HepG2 (cell line): Measurements from ENCODE around the gene TAS1R3. TPM values are rescaled to one million over a fixed set of nuclear protein-coding genes. Genes with fewer than 3 reads are reported as not detected.
A peak's percentile ranks its signal among the peaks of the same experiment; 100 is the strongest.

Experiments
- AFF4 ChIP-seq: sonication (generic); formaldehyde crosslinking; IDR thresholded peaks from 2 replicates; pipeline ENCODE4 v1.4.0; 2020; ENCODE audit warnings: missing genetic modification reagents
- DPF2 ChIP-seq: sonication (generic); formaldehyde crosslinking; IDR thresholded peaks from 2 replicates; pipeline ENCODE4 v1.4.0; 2020; ENCODE audit warnings: mild to moderate bottlenecking, low read depth, missing genetic modification reagents, borderline replicate concordance
- GTF2F1 ChIP-seq: fragments of 150-350 bp; IDR thresholded peaks from 2 replicates; pipeline ENCODE4 v1.6.1; 2014; ENCODE audit warnings: low read length
- MEIS2 ChIP-seq: sonication (generic); formaldehyde crosslinking; IDR thresholded peaks from 2 replicates; pipeline ENCODE4 v1.9.0; 2021; ENCODE audit warnings: mild to moderate bottlenecking, missing genetic modification reagents
- MNT ChIP-seq: fragments of 450-650 bp; IDR thresholded peaks from 2 replicates; pipeline ENCODE4 v1.6.1; 2016
- NFATC3 ChIP-seq: sonication (generic); formaldehyde crosslinking; IDR thresholded peaks from 2 replicates; pipeline ENCODE4 v1.5.1; 2020; ENCODE audit warnings: mild to moderate bottlenecking, missing genetic modification reagents
- RFXAP ChIP-seq: sonication (generic); formaldehyde crosslinking; IDR thresholded peaks from 2 replicates; pipeline ENCODE4 v1.4.0; 2020; ENCODE audit warnings: missing genetic modification reagents, borderline replicate concordance
- ZBTB49 ChIP-seq: sonication (generic); formaldehyde crosslinking; IDR thresholded peaks from 2 replicates; pipeline ENCODE4 v1.4.0; 2020; ENCODE audit warnings: missing genetic modification reagents, borderline replicate concordance
- ZNF281 ChIP-seq: sonication (generic); formaldehyde crosslinking; IDR thresholded peaks from 2 replicates; pipeline ENCODE4 v1.4.0; 2020; ENCODE audit warnings: missing genetic modification reagents, borderline replicate concordance
- ZNF496 ChIP-seq: sonication (generic); formaldehyde crosslinking; IDR thresholded peaks from 2 replicates; pipeline ENCODE4 v1.8.1; 2023; ENCODE audit warnings: mild to moderate bottlenecking, moderate library complexity, missing genetic modification reagents; ENCODE audit not compliant: insufficient replicate concordance
- ZNF572 ChIP-seq: sonication (generic); formaldehyde crosslinking; IDR thresholded peaks from 2 replicates; pipeline ENCODE4 v1.5.1; 2020; ENCODE audit warnings: mild to moderate bottlenecking, missing genetic modification reagents
- ZNF609 ChIP-seq: sonication (generic); formaldehyde crosslinking; IDR thresholded peaks from 2 replicates; pipeline ENCODE4 v1.4.0; 2020; ENCODE audit warnings: mild to moderate bottlenecking, missing genetic modification reagents, borderline replicate concordance
- polyA plus RNA-seq, 8 experiments: library from polyadenylated mRNA; depleted of rRNA in 3 of 8; stranded (reverse) in 7 of 8; unstranded in 1 of 8; fragments of >200 nt; fragmentation: Illumina TruSeq in 4 of 8; extraction: Trizol in 4 of 8; gene quantifications; 2 replicates each; pipeline versions ENCODE4 v1.2.1 to v1.2.3, GENCODE V29; 2011 to 2016; ENCODE audit warnings: low read depth in 4 of 8, missing spikeins in 1 of 8, mixed read lengths in 1 of 8; ENCODE audit not compliant: insufficient read depth in 1 of 8
- total RNA-seq, 5 experiments: library from RNA; depleted of rRNA; stranded (reverse); fragments of >200 nt; fragmentation: Illumina TruSeq; extraction: Trizol; gene quantifications; 2 replicates each; pipeline ENCODE4 v1.2.3, GENCODE V29; 2016; ENCODE audit warnings: low read depth in 1 of 5

TAS1R3 gene
- total and polyA plus RNA-seq, 2 of the 13 experiments (the other 11 are each of a cell fraction or from before 2014, with no cell fraction given): 0.13 to 0.15 TPM

GRCh38 chr1:1306661-1307260 lies 24.3 kb upstream of the TAS1R3 start (continued):
- no peak; the same call in 1 of the 2 replicates for TF ChIP-seq AFF4 (CRISPR knock-in tag)
- peak; percentile 33; the same call in 1 of the 2 replicates for TF ChIP-seq DPF2 (CRISPR knock-in tag)
- peak; percentile 76 for TF ChIP-seq MNT
- 0 out of 2 replicates have a peak, but pooled peaks have one; percentile 30 for TF ChIP-seq RFXAP (CRISPR knock-in tag)
- TF ChIP-seq ZNF609 (CRISPR knock-in tag): peak; percentile 45; the same call in 1 of the 2 replicates
- TF ChIP-seq ZNF496 (CRISPR knock-in tag): no peak
- no peak for TF ChIP-seq ZNF572 (CRISPR knock-in tag)
- TF ChIP-seq ZNF281 (CRISPR knock-in tag): peak; percentile 29; the same call in 1 of the 2 replicates
- TF ChIP-seq GTF2F1: no peak
- no peak for TF ChIP-seq ZBTB49 (CRISPR knock-in tag)
- no peak for TF ChIP-seq NFATC3 (CRISPR knock-in tag)
- TF ChIP-seq MEIS2: no peak; the same call in 1 of the 2 replicates
